Central memory CD4-positive, alpha-beta T cell (primary cell): ENCODE measurements around the gene NUAK1.

ENCODE experiments used
- DNase-seq: peaks from one replicate; pipeline ENCODE4 v3.0.0; 2022
- total RNA-seq, 3 experiments: gene quantifications; one replicate each; lab custom pipeline; 2026; lab: John Stamatoyannopoulos, UW

The NUAK1 gene
- 0 reads per million in 3 experiments for total RNA-seq

DNA sequence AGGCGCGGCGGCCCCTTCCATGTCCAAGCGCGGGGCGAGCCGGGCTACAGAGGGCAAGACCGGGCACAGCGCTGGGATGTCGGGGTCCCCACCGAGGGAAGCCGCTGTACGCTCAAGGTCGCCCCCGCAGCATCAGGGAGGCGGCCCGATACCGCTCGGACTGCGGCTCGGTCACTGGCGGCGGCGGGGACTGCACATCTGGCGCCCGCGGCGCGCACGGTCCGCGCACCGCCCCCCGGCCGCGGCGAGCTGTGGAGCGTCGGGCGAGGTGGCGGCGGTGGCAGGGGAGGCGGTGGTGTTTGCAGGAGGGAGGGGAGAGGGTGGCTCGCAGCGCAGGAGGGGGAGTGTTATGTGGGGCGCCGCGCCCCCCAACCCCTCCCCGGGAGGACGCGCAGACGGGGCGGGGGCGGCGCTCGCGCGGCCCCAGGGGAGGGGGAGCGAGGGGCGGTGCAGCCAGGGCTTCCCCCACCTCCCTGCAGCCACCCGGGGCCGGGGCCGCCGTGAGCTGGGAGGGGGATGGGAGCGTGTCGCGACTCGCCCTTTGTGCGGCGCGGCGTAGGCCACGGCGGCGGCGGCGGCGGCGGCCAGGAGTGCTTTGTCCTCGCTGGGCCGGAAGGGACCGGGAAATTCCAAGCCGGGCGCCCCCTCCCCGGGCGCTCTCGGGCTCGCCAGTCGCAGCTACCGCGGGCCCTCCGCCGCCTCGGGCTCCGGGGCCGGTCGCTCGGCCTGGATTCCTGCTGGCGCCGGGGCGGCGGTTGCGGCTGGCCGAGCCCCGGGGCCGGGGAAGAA is at the start of gene NUAK1:
Gene NUAK1 (minus strand): TSS at position 322 of the 789 bp plus-strand sequence. CDS start 301 bp downstream, at position 21.
- no peak for DNase-seq

DNA sequence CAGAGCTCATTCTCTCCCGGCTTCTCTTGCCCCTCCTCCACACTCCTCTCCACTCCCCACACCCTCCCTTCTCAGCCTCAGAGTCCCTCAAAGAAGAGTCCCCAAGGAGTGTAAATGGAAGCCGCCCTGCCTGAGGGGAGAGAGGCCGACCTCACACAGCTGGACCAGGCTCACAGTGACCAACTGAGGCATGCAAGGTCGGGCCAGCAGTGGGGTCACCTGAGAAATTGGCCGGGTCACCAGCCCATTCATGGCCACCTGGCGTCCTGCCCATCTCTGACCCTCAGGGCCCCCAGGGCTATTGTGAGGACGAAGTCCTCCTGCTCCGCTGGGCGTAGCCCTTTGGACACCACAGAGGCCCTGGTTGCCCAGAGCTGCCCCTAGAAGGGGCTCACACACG is 49.5 kb upstream of the NUAK1 start:
- no peak for DNase-seq

DNA sequence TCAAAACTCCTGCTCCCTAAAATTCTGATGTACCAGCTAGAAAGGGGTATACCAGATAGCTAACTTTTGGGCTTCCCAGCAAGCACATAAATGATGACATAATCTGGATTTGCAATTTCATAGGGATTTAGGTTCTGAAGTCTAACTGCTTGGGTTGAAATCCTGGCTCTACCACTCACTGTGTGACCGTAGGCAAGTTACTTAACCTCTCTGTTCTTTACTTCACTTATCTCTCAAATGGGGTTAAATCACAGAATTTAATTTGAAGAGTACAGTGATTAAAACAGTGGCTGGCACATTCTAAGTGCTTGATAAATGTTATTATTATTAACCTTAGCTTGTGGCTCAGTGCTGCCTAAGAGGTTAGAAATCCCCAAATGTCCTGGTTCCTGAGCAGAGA is 49.1 kb upstream of the NUAK1 start:
- no peak for DNase-seq

DNA sequence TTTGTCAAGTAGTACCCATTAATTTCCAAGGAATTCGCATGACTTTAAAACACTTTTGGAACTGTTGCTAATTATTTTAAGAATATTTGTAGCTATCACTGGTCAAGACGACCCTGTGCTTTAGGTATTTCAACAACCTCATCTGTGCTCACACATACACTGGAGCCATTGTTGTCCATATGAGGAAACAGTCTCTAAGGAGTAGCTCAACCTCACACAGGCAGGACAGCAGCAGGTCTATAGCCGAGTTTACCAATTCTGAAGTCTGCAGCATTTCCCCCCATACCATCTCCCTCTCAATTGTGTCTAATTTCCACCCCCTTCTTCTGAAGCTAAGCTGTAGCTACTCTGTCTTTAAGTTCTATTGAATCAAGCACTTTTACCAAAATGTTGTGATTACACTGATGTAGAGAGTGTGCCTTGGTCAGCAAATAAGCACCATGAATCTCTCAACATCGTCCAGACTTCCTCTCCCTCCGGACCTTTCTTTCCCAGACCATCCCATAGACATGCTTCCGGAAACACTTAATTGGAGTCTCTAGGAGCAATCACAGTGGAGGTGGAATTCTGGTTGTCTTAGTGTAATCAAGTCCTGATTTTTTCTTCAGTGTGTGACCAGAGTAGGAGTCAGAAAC is 48.5 kb upstream of the NUAK1 start:
- DNase-seq, result no peak

DNA sequence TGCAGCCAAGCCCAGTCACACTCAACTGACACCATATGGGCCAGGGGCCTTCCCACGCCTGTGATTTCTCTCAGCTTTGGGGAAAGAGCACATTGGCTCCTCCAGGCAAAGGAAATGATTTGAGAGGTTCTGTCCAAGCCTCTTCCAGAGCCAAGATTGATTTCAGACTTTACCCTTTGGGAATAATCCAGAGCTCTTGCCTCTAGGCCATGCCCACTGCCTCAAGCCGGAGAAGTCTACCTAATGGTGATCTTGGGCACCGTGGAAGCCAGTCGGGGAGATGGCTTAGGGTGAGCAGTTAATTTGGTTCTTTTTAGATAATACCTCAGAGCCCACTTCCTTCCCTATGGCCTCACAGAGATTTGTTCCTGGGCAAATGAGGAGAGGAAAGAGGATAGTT is 45.0 kb upstream of the NUAK1 start:
- DNase-seq, result no peak

DNA sequence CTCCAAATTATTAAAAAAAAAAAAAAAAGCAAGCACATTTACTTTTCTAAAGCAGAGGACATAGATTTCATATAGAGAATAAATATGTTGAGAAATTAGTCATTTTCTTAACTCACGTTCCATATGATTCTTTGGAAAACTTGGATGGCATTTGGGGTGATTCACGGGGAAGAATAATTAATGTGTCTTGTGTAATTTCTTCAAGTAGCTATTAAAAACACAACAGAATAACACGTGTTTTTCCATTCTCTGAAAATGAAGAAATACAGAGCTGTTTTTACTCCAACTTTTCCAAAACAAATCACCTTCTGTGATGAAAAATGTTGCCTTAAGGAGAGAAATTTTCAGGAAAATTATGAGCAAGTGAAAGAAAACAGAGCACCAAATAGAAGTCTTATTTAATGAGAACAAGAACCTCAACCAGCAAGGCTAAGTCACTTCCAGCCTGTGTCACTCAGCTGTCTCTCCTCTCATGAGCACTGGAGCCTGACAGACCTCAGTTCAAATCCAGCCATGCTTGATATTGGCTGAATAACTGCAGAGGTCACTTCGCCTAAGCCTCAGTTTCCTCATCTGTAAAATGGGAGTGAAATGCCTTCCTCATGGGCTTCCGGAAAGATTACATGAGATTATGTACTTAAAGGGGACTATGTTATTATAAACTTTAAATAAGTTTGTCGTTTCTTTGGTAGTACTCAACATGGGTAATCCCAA is 42.8 kb upstream of the NUAK1 start:
- DNase-seq, result no peak

DNA sequence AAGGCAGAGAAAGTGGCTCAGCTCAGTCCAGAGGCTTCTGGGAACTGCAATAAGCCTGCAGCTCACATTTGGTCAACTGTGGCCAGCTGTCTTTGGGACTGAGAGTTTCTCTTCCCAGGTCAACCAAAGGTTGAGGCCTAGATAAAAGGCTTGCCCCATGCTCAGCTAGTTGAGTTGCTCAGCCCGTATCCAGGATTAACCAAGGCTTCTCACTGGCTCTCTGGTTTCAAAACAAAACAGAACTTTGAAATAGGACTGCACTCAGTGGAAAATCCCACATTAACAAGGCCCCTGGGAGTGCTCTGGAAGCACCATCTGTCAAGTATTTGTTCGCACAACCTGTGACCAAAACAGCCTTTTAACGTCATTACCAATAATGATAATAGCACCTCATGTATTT is 40.3 kb upstream of the NUAK1 start:
- no peak for DNase-seq

DNA sequence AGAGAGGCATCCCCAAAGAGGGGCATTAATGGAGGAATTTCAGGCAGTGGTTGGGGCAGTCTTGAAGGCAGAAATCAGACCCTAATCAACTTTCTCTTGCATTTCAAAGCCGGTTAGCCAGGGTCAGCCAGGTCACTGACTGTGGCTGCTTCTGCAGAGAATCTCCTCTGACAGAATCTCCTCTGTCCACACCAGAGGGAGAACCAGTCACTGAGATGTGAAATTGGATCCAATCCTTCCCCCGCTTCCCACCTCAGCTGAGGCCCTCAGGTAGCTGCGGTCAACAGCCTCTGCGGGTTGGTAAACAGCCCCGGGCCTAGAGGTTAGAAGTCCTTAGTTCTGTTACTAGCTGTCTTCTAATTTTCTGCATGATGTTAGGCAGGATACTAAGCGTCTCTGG is 39.8 kb upstream of the NUAK1 start:
- no peak for DNase-seq

DNA sequence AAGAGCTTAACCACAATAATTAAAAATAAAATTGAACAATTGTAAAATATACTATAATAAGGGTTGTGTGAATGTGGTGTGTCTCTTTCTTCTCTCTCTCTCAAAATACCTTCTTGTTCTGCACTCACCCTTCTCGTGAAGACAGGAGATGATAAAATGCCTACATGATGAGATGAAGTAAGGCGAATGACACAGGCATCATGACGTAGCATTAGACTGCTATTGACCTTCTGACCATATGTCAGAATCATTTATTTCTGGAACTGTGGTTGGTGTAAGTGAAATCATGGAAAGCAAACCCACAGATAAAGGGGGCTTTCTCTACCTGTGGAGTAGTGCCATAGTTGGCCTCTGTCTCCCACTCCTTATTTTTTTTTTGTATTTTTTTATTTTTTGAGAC is 37.8 kb upstream of the NUAK1 start:
- DNase-seq, result no peak

DNA sequence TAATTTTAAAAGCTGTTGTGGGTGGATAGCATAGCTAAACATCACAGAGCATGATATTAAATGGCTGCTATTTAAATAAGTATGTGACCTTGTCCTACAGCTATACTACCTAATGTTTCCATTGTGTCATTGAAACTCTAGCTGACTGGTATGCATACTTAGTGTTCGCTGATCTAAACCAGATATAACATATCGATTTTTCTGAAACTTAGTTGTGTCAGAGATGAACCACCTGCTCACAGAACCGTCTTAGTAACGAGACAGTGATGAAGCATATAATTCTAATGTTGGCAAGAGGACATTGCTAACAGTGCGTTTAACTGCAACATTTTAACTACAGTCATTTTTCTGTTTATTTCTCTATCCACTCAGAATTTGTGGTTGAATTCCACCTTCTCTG is 36.1 kb upstream of the NUAK1 start:
- no peak for DNase-seq

DNA sequence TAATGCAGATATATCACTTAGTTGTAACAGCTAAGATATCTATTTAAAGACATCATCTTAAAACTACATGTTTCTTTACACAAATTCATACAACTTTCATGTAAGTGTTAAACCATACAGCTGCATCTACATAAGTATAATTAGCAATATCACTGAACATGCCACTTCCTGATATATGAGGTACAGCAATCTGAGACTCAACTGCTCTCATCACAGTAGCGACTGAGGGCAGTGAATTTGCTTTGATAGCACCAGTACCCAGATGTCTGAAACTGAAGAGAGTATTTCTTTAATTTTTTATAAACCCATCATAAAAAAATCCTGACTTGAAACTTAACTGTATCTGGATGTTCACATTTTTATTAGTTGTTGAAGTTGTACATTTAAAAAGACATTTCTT is 34.7 kb upstream of the NUAK1 start:
- DNase-seq, result no peak

DNA sequence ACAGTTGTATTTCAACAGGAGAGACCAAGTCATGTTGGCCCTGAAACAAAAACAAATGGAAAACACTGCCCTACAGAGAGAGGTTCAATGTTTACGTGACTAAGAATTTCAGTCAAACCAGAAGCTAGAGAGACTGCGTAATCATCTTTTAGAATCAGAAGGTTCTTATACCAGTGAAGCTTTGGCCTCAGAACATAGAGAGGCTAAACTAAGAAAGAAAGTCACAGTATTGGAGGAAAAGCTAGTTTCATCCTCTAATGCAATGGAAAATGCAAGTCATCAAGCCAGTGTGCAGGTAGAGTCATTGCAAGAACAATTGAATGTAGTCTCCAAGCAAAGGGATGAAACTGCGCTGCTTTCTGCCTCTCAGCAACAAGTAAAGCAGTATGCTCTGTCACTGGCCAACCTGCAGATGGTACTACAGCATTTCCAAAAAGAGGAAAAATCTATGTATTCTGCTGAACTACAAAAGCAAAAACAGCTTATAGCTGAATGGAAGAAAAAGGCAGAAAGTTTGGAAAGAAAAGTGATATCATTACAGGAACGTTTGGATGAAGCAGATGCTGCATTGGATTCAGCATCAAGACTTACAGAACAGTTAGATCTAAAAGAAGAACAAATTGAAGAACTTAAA is 32.5 kb upstream of the NUAK1 start:
- DNase-seq, result no peak

DNA sequence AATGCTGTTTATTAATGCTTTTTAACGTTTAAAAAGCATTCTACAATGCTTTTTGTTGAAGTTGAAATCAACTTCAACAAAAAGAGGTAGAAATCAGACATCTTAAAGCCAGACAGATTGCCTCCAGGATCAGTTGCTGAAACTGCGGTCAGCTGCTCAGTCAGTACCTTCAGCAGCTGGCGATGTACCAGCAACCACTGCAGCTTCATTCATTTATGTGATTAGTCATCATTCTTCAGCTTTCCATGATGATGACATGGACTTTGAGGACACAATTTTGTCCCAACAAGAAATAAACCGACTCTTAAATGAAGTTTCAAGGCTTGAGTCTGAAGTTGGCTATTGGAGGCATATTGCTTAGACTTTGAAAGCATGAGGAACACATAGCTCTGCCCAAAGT is 31.5 kb upstream of the NUAK1 start:
- DNase-seq, result no peak

DNA sequence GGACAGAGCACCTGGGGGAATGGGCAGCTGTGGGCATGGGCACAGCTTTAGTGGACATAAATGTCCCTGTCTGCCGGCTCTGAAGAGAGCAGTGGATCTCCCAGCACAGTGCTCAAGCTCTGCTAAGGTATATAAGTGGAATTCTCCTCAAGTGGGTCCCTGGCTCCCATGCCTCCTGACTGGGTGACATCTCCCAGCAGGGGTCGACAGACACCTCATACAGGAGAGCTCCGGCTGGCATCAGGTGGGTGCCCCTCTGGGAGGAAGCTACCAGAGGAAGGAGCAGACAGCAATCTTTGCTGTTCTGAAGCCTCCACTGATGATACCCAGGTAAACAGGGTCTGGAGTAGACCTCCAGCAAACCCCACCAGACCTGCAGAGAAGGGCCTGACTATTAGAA is 25.0 kb upstream of the NUAK1 start:
- DNase-seq, result no peak

DNA sequence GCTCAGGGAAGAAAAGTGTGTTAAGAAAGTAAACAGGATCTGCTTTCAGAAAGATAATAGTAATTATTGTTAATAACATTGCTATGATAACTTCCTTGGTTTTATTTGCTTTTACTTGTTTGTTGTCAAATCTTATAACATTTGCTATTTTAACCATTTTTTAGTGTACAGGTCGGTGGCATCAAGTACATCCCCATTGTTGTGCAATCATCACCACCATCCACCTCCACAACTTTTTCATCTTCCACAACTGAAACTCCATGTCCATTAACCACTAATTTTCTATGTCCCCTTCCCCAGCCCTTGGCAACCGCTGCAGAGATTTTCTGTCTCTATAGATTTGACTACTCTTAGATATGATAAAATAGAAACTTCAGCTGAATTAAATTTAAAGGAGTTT is 22.7 kb upstream of the NUAK1 start:
- no peak for DNase-seq

DNA sequence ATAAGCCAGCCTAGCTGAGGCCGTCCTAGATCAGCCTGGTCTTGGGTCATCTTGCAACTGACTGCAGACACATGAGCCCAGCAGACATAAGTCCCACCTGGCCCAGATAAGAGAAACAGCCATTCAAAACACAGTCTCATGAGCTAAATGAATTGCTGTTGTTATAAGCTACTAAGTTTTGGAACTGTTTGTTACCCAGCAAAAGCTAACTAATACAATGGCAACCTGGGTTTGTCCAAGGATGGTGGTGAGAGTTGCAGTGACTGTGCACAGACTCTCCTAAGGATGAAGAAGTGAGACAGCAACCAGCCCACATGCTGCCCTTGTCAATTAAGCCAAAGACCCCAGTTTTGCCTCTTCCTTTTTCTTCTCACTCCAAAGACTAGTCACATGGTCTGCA is 22.2 kb upstream of the NUAK1 start:
- no peak for DNase-seq

DNA sequence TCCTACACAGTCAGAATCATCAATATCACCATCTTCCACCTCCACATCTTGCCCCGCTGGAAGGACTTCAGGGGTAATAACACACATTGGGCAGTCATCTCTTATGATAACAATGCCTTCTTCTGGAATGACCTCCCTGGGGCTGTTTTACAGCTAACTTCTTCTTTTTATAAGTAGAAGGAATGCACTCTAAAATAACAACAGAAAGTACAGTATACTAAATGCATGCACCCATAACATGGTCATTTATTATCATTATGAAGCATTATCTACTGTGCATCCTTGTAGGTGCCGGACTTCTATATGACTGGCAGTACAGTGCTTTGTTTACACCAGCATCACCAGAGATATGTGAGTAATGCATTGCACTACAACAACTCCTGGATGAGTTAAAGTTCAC is 19.0 kb upstream of the NUAK1 start:
- no peak for DNase-seq

DNA sequence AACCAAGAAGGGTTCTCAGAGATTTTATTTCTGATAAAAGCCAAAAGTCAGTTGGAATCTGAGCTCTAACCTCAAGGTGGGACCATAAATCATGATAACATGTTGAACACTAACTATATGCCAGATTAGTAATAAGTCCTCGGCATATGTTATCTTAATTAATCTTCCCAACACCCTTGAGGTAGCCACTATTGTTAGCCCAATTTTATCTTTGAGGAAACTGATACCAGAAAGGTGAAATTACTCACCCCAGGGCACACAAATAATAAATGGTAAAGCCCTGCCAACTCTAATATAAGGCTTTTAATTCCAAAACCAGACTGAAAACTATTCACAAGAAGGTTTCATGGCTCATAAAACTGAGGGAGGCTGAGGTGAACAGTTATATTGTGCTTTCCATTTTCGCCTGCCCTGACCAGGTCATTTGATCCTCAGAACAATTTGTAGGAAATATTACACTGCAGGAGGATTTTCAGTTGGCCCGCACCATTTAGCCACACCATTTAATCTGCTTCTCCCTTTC is 16.1 kb upstream of the NUAK1 start:
- DNase-seq, result no peak

DNA sequence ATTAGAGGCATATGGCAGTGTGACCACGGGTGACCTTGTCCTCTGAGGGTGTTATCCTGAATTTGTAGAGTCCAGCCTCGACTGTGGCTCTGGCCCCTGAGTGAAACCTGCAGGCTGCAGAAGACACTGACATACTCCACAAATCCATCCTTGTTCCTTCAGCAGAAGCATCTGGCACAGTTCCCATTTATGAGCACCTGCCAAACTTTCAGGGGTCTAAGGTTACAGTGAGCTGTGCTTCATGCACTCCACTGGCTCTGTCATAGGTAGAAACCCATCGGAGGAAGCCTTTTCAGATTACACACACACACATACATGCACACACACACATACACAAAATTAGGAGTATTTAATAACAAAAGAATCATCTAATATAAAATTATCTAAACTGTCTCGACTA is 13.6 kb upstream of the NUAK1 start:
- no peak for DNase-seq

DNA sequence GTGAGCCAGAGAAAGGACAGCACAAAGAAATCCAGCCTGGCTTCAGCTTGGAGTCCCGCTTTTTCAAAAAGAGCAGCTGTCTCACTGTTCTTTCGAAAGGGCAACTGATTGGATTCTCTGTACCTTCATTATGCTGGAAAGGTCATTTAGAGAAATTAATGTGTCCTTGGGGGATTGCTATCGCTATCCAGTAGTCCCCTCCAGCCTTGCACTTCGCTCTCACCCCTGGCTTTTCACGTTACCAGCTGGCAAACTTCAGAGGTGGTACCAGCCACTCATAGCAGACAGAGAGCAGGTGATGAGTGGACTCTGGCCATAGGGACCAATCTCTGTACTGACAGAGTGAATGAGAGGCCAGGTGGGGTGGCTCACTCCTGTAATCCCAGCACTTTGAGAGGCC is 11.8 kb upstream of the NUAK1 start:
- DNase-seq, result no peak

DNA sequence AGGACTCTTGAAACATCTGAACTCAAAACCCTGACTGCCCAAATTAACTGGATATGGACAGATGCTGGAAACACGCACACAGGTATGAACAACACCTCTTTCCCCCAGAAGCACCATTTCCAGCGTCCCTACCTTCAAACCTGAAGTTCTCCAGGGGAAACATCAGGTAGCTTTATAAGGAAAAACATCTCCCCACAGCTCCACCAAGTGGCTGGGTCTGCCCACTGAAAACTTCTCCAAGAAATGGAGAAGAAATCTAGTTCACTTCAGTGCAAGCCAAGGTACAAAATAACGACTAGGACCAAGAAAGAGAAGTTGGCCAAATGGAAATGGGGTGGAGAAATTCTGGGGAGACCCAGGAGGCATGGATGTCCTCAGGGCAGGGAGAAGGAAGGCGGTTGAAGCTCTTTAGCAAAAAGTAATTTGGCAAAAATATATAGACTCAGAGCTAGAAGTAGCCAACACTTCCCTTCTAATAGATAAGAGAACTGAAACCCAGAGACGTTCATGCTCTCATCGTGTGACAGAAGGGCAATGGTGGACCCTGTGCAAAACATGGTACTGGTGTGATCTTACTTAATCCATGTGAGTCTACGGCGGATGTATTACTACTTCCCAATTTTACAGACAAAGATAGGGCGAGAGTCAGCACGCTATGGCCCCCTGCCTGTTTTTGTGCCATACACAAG is 10.5 kb upstream of the NUAK1 start:
- no peak for DNase-seq

DNA sequence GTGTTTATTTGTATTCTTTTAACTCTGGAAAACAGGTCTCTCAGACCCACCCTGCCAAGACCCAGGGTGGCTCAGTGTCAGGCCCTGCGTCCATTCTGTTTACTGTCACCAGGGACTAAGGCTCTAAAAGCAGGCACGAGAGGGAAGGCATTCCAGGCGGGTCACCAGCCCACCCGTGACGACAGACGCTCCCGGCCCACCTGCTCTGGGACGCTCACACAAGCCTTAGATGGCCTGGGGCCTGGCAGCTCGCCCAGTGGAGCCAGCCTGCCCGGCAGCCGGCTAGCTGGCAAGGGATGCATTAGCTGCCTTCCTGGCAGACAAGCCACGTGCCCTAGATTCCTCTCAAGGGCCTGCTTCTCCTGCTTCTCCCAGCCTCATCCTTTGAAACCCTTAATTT is 9.2 kb upstream of the NUAK1 start:
- DNase-seq, result no peak

DNA sequence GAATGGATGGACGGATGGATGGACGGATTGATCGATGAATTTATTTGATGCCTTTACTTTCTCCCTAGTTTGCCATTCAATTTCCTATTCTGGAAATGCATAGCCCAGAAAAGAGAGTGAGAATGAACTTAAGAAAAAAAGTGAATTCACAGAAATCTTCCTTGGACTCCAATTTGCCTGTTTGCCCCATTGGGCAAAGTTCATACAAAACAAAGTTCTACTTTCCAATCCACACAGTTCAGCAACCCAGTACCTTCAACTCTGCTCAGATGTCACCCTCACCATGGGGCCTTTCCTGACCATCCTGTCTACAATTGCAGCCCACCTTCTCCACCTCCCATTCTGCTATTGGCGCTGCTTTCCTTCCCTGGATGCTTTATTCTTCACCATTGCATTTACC is 8.2 kb upstream of the NUAK1 start:
- DNase-seq, result no peak
